Activated CD4-positive, alpha-beta T cell treated with anti-CD3 and anti-CD28 coated beads for 24 hours (primary cell): Measurements from ENCODE around the gene PYHIN1.
A peak's percentile ranks its signal among the peaks of the same experiment; 100 is the strongest.

Experiments used
- DNase-seq, 2 donors: peaks; one replicate each; pipeline ENCODE4 v3.0.0-alpha.2; 2020; ENCODE audit warnings: low read depth in 2 of 2

PYHIN1 gene

DNA sequence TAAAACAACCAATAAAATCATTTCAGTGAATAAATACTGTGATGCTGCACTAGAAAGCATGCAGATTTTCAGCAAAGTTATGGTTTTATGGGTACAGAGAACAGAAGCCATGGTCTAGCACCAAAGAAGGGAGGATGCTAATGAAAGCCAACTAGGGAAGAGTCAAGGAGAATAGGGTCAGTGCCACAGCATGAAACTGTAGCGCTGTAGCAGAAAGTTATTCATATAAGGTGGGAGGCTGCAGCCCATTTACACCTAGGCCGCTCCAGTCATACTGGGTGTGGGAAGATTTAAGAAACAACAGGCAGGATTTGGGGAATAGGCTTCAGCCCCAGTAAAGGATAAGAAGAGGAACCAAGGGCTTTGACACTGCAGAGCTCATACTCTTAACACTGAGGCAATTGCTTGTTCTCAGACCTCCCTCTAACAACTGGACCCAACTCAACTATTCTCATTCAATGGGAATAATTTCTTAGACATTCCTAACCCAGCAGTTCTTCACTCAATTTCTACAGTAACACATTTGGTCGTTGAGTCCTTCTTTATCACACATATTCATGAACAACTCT is 82.7 kb downstream of the PYHIN1 start:
- DNase-seq: no peak

DNA sequence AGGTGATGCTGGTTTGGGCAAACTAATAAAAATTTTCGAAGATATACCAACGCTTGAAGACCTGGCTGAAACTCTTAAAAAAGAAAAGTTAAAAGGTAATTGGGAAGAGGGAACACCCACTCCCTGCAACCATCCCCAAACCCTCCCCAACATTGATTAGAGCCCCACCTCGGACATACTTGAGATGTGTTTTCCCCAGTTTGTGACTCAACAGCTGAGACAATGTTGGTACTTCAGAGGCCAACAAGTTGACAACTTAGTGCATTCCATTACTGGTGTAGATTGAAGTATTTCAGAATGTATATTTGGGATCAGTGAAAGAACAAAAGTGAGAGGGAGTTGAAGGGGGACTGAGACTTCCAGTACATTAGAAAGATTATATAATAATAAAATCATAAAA is 83.5 kb downstream of the PYHIN1 start:
- DNase-seq: no peak

DNA sequence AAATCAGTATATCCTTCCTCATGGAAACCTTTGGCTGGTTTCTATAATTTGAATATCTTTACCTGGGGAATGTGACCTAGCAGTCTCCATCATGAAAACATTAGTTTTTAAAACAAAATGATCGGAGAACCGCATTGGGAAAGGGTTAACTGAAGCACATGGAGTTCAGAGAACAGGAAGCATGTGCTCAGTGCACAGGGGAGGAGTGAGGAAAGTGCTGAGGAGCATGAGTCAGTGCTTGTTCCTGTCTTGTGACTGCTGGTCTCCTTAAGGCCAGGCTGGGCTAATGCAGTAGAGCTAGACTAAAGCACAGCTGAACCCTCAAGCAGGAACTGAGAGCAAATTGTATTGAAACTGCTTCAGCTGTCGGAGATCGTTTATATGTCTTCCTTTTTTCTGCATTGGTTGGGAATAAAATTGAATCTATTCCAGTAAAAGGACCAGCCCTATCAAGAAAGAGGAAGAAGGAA is 84.1 kb downstream of the PYHIN1 start:
- peak; percentile 46 to 55 for DNase-seq

DNA sequence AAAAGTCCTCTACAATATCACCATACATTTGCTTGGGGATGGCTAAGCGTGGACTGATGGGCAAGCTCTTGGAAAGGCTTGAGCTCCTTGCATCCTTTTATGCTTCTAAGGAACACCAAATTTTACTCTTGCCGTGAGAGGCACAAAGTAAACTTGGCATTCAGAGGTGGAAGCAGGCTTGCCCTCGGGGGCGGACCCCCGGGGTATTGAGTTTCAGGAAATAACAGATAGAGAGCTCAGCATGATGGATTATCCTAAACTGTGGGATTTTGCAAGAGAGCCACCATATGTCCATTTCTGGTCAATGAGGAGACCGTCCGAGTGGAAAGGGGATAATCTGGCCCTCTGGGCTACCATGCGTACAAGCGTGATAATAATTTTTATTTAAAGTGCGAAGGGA is 92.4 kb downstream of the PYHIN1 start:
- DNase-seq: no peak

DNA sequence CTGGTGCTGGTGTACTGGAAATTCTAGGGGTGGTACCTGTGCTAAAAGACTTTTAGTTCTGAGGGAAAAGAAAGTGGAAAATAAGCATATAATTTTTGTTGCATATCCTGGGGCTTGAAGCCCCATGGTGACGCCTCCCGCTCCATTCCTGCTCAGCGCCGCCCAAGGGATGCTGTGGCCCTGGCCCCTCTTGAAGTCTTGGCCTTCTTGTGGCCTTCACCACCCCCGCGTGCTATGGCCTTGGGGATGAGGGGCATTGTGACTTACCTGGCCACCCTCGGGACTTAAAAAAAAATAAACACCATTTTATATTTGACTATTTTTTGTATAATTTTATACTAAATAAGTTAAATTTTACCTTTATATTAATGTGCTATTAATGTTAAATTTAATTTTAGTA is 93.7 kb downstream of the PYHIN1 start:
- DNase-seq: no peak
